NCI-H345 treated with DMSO at 0.1 percent for 48 hours (cell line): Measurements from ENCODE around the gene KDM2A.

Experiments
- DNase-seq: peaks from one replicate; lab custom pipeline; 2025; ENCODE audit not compliant: unreplicated experiment; lab: John Stamatoyannopoulos, UW

Gene KDM2A

DNA sequence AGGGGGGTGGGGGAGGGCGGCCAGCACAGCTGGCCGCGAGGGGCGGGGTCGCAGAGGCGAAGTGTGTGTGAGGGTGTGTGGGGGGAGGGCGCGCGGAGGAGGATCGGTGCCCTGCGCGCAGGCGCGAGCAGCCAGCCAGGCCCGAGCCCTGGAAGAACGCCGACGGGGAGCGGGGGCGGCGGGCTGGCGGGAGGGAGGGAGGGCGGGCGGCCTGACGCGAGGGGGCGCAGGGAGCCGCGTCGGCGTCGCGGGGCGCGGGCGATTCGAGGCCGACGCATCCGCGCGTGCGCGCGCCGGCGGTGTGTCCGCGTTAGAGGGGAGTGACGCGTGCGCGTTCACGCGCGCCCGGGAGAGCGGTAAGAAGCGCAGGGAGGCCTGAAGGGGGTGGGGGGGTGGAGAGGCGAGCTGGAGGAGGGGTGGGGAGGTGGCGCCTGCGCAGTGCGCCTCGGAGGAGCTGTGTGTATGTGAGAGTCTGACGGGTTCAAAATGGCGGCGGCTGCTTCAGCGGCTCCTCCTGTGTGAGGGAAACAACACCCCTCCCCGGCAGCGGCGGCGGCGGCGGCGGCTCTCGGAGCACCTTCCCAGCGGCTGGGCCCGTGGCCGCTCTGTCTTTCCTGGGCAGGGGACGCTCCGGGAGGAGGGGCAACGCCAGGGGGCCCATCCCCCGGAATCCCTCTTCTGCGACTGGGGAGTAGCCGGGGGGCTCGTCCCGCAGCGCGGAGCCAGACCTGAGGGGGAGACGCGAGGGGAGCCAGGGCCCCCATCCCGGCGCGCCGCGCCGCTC, at the start of gene KDM2A:
KDM2A (plus strand) TSS at position 463 of the 784 bp plus-strand sequence. CDS start 2,054 bp downstream, outside the sequence.
- peak; percentile 89 for DNase-seq

GRCh38 chr11:67071420-67072284, 47.4 kb upstream of the KDM2A start:
- no peak for DNase-seq

DNA sequence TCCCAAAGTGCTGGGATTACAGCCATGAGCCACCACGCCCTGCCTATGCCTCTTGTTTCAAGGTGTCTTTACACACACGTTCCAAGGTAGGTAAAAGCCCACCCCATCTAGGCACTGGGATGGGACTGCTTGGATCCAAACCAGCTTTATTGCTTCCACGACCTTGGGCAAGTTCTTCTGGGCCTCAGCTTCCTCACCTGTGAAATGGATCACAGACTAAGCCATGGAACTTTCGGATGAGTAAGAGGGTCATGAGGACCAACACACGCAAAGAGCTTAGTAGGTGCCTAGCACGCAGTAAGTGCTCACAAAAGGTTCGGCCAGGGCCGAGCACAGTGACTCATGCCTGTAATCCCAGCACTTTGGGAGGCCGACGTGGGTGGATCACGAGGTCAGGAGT, 46.8 kb upstream of the KDM2A start:
- no peak for DNase-seq

DNA sequence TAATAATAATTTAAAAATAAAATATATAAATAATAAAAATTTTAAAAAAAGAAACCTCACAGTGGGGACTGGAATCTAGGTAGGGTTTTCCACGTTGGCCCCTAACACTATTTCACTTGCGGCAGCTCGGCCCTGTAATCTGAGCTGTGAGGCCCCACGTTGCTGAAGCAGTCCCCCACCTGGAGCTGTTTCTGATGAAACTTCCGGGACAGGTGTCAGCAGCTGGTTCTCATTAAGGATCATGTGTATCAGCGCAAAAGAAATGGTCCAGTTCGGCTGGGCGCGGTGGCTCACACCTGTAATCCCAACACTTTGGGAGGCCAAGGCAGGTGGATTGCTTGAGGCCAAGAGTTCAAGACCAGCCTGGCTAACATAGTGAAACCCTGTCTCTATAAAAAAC, 45.2 kb upstream of the KDM2A start:
- no peak for DNase-seq

DNA sequence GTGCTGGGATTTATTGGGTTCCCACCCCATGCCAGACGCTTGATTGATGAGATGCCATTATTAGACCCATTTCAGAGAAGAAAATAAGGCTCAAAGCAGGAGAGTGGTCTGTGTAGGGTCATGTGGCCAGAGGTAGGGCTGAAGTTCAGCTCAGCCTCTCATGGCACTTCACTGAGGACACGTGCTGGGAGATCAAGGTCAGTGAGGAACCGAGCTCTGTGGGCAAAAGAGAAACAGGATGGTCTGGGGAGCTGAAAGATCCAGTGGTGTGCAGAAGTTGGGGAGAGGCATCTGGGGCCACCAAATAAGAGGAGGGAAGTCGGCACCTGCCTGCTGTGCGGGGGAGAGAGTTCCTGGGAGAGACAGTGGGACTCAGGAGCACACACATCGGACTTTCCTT, 42.9 kb upstream of the KDM2A start:
- no peak for DNase-seq

DNA sequence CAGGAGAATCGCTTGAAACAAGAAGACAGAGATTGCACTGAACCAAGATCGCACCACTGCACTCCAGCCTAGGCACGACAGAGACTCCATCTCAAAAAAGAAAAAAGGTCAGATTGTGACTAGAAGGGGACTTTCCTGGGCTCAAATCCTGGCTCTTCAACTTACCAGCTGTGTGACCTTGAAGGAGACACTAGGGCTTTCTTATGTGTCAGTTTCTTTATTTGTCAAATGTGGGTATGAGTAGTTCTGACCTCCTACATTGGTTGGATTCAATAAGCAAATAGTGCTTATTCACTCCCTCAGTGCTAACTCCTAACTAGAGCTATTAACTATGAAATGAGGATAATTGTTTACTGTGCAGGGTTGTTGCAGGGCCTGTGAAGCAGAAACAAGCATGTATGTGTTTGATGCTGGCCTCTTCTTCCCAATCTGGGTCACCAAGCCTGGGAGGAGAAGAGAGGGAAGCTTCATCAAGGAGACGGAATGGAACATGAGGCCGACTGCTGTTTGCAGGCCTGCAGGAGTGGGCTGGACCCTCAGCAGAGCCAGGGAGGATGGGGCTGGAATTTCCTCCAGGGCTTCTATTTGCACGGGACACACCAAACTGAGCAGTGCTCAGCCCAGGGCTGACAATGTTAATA, 39.9 kb upstream of the KDM2A start:
- DNase-seq, result no peak

DNA sequence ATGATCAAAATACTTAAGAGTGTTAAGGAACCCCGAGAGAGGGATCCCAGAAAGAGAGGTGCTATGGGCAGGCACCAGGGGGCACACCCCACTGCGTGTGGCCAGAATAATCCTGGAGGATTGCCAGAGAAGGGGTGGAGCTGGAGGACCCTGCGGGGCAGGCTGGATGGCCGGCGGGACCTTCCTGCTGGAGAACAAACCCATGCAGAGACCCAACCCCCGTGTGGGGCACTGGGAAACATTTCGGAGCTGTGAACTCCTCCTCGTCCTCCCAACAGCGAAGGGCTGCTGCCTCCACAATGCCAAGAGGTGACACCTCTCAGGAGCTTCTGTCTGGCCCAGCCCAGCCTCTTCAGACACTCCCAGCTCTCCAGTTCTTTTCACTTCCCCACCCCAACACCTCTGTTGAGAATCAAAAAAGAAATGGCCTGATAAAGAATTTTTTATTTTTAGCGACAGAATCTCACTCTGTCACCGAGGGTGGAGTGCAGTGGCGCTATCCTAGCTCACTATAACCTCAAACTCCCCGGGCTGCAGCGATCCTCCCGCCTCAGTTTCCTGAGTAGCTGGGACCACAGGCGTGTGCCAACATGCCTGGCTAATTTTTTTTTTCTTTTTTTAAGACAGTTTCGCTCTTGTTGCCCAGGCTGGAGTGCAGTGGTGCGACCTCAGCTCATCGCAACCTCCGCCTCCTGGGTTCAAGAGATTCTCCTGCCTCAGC, 36.8 kb upstream of the KDM2A start:
- no peak for DNase-seq

- no peak for DNase-seq
Observed at GRCh38 chr11:67083786-67084366, 35.2 kb upstream of the KDM2A start.

GRCh38 chr11:67085617-67086016, 33.4 kb upstream of the KDM2A start:
- no peak for DNase-seq

DNA sequence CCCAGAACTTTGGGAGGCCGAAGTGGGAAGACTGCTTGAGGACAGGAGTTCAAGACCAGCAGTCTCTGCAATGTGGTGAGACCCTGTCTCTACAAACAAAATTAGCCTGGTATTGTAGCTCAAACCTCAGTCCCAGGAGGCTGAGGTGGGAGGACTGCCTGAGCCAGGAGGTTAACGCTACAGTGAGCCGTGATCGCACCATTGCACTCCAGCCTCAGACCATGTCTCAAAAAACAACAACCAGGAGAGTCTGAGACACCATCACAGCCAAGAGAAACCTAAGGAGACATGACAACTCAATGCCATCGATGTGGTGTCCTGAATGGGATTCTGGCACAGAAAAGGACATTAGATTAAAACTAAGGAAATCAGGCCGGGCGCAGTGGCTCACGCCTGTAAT, 28.3 kb upstream of the KDM2A start:
- DNase-seq, result no peak

DNA sequence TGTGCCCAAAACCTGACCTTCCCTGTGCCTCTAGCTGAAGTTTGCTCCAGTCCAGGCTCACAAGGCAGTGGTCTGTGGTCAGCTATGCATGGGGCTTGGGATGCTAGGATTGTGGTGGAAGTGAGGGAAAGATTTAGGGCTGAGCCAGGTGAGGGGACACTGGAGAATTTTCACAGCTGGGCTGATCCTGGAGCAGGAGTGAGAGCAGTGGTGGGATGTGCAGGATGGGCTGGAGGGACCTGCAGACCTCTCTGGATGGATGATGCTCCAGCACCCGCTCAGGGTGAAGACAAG, 23.9 kb upstream of the KDM2A start:
- DNase-seq, result no peak

- DNase-seq, result no peak
Observed at GRCh38 chr11:67098799-67099429, 20.1 kb upstream of the KDM2A start.

GRCh38 chr11:67099831-67100324, 19.2 kb upstream of the KDM2A start:
- DNase-seq, result no peak

GRCh38 chr11:67102664-67103063, 16.4 kb upstream of the KDM2A start:
- DNase-seq, result no peak

DNA sequence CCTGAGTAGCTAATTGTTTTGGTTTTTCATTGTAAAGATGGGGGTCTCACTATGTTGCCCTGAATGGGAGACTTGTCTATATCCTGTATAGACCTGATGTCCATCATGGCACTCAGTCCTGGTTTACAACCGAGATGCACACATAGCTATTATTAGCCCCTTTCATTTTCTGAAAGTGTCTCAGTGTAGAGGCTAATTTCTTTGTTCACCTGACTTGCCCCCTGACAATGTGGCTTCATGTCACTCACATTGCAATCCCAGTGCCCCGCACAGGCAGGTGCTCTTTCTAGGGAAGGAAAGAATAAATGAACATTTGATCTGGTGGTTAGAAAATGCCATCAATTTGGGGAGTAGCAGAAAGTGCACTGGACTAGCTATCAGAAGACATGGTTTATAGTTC, 13.1 kb upstream of the KDM2A start:
- DNase-seq, result no peak

DNA sequence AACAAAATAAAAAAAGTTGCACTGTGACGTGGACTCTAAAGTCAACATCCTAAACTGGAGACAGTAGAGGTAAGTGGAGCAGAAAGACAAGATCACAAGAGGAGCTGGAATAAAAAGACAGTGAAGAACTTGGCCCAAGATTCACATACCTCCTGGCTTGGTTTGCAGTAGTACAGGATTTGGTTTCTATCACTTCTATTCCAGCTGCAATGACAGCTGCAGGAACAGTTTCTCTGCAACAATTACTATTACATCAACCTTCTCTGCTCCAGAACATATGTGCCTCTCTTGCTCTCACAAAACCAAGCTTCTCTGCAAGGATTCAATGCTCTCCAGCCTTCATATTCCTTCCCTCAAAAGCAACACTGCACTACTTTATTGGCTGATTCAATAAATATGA, 7.8 kb upstream of the KDM2A start:
- no peak for DNase-seq

- DNase-seq, result no peak
Observed at GRCh38 chr11:67113231-67113721, 5.8 kb upstream of the KDM2A start.

DNA sequence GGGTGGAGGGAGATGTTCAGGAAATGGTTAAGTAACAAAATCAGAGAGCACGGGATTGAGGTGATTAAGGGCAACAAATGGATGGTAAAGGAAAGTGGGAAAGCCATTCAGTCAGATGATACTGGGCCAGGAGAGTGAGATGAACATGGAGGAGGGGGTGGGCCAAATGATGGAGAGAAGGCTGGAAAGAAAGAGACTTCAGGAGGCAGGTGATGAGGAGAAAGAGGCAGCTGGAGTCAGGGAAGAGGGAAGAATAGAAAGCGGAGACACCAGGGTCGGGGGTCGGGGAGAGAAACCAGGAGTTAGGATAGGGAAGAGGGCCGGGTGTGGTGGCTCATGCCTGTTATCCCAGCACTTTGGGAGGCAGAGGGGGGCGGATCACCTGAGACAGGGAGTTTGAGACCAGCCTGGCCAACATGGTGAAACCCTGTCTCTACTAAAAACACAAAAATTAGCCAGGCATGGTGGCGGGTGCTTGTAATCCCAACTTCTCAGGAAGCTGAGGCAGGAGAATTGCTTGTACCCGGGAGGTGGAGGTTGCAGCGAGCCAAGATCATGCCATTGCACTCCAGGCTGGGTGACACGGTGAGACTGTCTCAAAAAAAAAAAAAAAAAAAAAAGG, 4.7 kb upstream of the KDM2A start:
- no peak for DNase-seq

- DNase-seq, result no peak
Observed at GRCh38 chr11:67116758-67117105, 2.3 kb upstream of the KDM2A start.

- DNase-seq, result no peak
Observed at GRCh38 chr11:67117176-67117575, 1.9 kb upstream of the KDM2A start.
